ENCODE measurements around the gene CARD11.

Gene CARD11

GRCh38 chr7:2920041-2920440 is 123.6 kb downstream of the CARD11 start:
- H3K9ac ChIP-seq (ENCODE audit: low read depth, low read length), result no peak overlapping the region
- no peak overlapping the region for H3K4me2 ChIP-seq (ENCODE audit: low read length)
- H3K9me3 ChIP-seq (replicated peaks; ENCODE audit: low read length), result no peaks in the 10 kb centered on the region
- no peak overlapping the region for H3K4me3 ChIP-seq (ENCODE audit: low read length)
- H3K27me3 ChIP-seq (ENCODE audit: control insufficient read depth, insufficient read depth, low read length), result peaks cover 50% of the 10 kb centered on the region
- no peaks in the 10 kb centered on the region for H3K36me3 ChIP-seq (ENCODE audit: insufficient read depth, low read length)
- H3K4me1 ChIP-seq (ENCODE audit: control insufficient read depth, insufficient read depth, low read length), result no peaks in the 10 kb centered on the region

DNA sequence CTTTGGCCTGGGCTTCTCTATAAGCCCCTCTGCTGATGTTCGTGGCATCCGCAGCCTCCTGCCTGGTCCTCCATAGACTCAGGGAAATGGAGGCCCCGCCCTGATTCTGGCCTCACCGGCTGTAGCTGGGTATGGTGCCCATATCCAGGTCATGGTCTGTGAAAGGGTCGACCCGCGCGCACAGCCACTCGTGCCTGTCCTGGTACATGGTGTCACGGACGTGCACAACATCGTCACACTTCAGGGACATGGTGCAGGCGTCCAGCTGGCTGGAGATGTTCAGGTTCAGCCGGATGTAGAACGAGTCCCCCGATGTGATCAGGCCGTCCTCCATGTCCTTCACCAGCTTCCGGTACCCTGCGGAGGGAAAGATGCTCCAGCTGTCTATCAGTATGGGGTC is 124.4 kb downstream of the CARD11 start:
- H3K9ac ChIP-seq (ENCODE audit: low read depth, low read length), result no peak overlapping the region
- no peaks in the 10 kb centered on the region for H3K4me1 ChIP-seq (ENCODE audit: control insufficient read depth, insufficient read depth, low read length)
- H3K36me3 ChIP-seq (ENCODE audit: insufficient read depth, low read length), result no peaks in the 10 kb centered on the region
- no peak overlapping the region for H3K4me3 ChIP-seq (ENCODE audit: low read length)
- H3K27me3 ChIP-seq (ENCODE audit: control insufficient read depth, insufficient read depth, low read length), result peaks cover 45% of the 10 kb centered on the region
- no peak overlapping the region for H3K4me2 ChIP-seq (ENCODE audit: low read length)
- H3K9me3 ChIP-seq (replicated peaks; ENCODE audit: low read length), result no peaks in the 10 kb centered on the region

- Histone ChIP-seq H3K9ac (ENCODE audit: low read depth, low read length) (no peak overlapping the region), H3K9me3 (replicated peaks; ENCODE audit: low read length) (no peaks in the 10 kb centered on the region), H3K4me2 (ENCODE audit: low read length) (no peak overlapping the region), H3K4me3 (ENCODE audit: low read length) (no peak overlapping the region), H3K36me3 (ENCODE audit: insufficient read depth, low read length) (no peaks in the 10 kb centered on the region), H3K4me1 (ENCODE audit: control insufficient read depth, insufficient read depth, low read length) (no peaks in the 10 kb centered on the region), H3K27me3 (ENCODE audit: control insufficient read depth, insufficient read depth, low read length) (peaks cover 45% of the 10 kb centered on the region)
Observed at GRCh38 chr7:2918406-2918805, 125.3 kb downstream of the CARD11 start.

GRCh38 chr7:2915023-2915422 is 128.6 kb downstream of the CARD11 start:
- no peak overlapping the region for H3K4me3 ChIP-seq (ENCODE audit: low read length)
- peaks cover 34% of the 10 kb centered on the region for H3K27me3 ChIP-seq (ENCODE audit: control insufficient read depth, insufficient read depth, low read length)
- H3K4me2 ChIP-seq (ENCODE audit: low read length), result no peak overlapping the region
- no peaks in the 10 kb centered on the region for H3K36me3 ChIP-seq (ENCODE audit: insufficient read depth, low read length)
- no peaks in the 10 kb centered on the region for H3K4me1 ChIP-seq (ENCODE audit: control insufficient read depth, insufficient read depth, low read length)
- no peaks in the 10 kb centered on the region for H3K9me3 ChIP-seq (replicated peaks; ENCODE audit: low read length)
- H3K9ac ChIP-seq (ENCODE audit: low read depth, low read length), result no peak overlapping the region

- Histone ChIP-seq H3K27me3 (ENCODE audit: control insufficient read depth, insufficient read depth, low read length) (peaks cover 29% of the 10 kb centered on the region), H3K36me3 (ENCODE audit: insufficient read depth, low read length) (no peaks in the 10 kb centered on the region), H3K9me3 (replicated peaks; ENCODE audit: low read length) (no peaks in the 10 kb centered on the region), H3K9ac (ENCODE audit: low read depth, low read length) (no peak overlapping the region), H3K4me3 (ENCODE audit: low read length) (no peak overlapping the region), H3K4me1 (ENCODE audit: control insufficient read depth, insufficient read depth, low read length) (no peaks in the 10 kb centered on the region), H3K4me2 (ENCODE audit: low read length) (no peak overlapping the region)
Observed at GRCh38 chr7:2913760-2914387, 129.8 kb downstream of the CARD11 start.

DNA sequence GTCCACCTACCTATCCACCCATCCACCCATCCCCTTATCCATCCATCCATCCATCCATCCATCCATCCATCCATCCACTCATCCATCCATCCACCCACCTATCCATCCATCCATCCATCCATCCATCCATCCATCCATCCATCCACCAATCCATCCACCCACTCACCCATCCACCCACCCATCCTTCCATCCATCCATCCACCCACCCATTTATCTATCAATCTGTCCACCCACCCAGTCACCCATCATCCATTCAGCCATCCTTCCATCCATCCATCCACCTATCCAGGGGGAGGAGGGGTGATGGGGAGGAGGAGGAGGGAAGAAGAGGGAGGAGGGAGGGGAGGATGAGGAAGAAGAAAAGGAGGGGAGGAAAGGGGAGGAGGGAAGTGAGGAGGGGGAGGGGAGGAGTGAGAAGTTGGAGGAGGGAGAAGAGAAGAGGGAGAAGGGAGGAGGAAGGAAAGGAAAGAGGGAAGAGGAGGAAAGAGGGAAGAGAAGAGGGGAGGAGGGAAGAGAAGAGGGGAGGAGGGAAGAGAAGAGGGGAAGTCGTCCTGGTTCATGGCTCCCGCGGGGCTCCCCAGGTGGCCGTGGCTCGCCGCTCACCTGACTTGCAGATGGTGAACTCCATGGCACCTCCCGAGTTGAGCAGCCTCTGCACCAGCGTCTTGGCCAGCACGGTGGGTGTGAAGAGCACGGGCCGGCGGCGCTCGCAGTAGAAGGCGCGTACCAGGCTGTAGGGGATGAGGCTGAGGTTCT is 130.8 kb downstream of the CARD11 start:
- no peaks in the 10 kb centered on the region for H3K9me3 ChIP-seq (replicated peaks; ENCODE audit: low read length)
- peaks cover 22% of the 10 kb centered on the region for H3K27me3 ChIP-seq (ENCODE audit: control insufficient read depth, insufficient read depth, low read length)
- no peak overlapping the region for H3K4me3 ChIP-seq (ENCODE audit: low read length)
- no peak overlapping the region for H3K9ac ChIP-seq (ENCODE audit: low read depth, low read length)
- H3K36me3 ChIP-seq (ENCODE audit: insufficient read depth, low read length), result no peaks in the 10 kb centered on the region
- no peaks in the 10 kb centered on the region for H3K4me1 ChIP-seq (ENCODE audit: control insufficient read depth, insufficient read depth, low read length)
- no peak overlapping the region for H3K4me2 ChIP-seq (ENCODE audit: low read length)

- H3K9me3 ChIP-seq (replicated peaks; ENCODE audit: low read length), result no peaks in the 10 kb centered on the region
- no peak overlapping the region for H3K4me2 ChIP-seq (ENCODE audit: low read length)
- no peaks in the 10 kb centered on the region for H3K4me1 ChIP-seq (ENCODE audit: control insufficient read depth, insufficient read depth, low read length)
- peaks cover 15% of the 10 kb centered on the region for H3K27me3 ChIP-seq (ENCODE audit: control insufficient read depth, insufficient read depth, low read length)
- no peak overlapping the region for H3K4me3 ChIP-seq (ENCODE audit: low read length)
- H3K36me3 ChIP-seq (ENCODE audit: insufficient read depth, low read length), result no peaks in the 10 kb centered on the region
- H3K9ac ChIP-seq (ENCODE audit: low read depth, low read length), result no peak overlapping the region
Observed at GRCh38 chr7:2911466-2911865, 132.2 kb downstream of the CARD11 start.

DNA sequence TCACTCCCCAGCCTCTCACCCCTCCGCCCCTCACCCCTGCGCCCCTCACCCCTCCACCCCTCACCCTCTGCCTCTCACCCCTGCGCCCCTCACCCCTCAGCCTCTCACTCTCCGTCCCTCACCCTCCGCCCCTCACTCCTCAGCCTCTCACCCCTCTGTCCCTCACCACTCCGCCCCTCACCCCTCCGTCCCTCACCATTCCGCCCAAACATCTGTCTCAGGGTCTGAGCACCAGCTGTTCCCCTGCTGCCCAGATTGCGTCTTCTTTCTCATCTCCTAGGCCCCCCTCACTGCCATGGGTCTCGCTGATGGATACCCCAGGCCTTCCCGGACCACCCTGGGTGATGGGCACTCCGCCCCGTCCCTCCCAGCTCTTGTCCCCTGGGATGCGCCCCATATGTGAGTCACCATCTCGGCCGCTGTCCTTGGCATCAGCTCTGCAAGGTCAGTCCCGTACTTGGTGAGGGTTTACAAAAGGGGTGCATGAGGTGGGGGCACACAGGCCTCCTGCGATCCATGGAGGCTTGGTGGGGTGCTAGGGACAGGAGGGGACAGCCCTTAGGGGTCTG is 134.1 kb downstream of the CARD11 start:
- Histone ChIP-seq H3K27me3 (ENCODE audit: control insufficient read depth, insufficient read depth, low read length) (peaks cover 16% of the 10 kb centered on the region), H3K4me3 (ENCODE audit: low read length) (no peak overlapping the region), H3K9me3 (replicated peaks; ENCODE audit: low read length) (no peaks in the 10 kb centered on the region), H3K4me1 (ENCODE audit: control insufficient read depth, insufficient read depth, low read length) (no peaks in the 10 kb centered on the region), H3K9ac (ENCODE audit: low read depth, low read length) (no peak overlapping the region), H3K36me3 (ENCODE audit: insufficient read depth, low read length) (no peaks in the 10 kb centered on the region), H3K4me2 (ENCODE audit: low read length) (no peak overlapping the region)

GRCh38 chr7:2909043-2909442 is 134.6 kb downstream of the CARD11 start:
- Histone ChIP-seq H3K9me3 (replicated peaks; ENCODE audit: low read length) (no peaks in the 10 kb centered on the region), H3K36me3 (ENCODE audit: insufficient read depth, low read length) (no peaks in the 10 kb centered on the region), H3K4me2 (ENCODE audit: low read length) (no peak overlapping the region), H3K4me1 (ENCODE audit: control insufficient read depth, insufficient read depth, low read length) (no peaks in the 10 kb centered on the region), H3K27me3 (ENCODE audit: control insufficient read depth, insufficient read depth, low read length) (peaks cover 19% of the 10 kb centered on the region), H3K4me3 (ENCODE audit: low read length) (no peak overlapping the region), H3K9ac (ENCODE audit: low read depth, low read length) (no peak overlapping the region)

DNA sequence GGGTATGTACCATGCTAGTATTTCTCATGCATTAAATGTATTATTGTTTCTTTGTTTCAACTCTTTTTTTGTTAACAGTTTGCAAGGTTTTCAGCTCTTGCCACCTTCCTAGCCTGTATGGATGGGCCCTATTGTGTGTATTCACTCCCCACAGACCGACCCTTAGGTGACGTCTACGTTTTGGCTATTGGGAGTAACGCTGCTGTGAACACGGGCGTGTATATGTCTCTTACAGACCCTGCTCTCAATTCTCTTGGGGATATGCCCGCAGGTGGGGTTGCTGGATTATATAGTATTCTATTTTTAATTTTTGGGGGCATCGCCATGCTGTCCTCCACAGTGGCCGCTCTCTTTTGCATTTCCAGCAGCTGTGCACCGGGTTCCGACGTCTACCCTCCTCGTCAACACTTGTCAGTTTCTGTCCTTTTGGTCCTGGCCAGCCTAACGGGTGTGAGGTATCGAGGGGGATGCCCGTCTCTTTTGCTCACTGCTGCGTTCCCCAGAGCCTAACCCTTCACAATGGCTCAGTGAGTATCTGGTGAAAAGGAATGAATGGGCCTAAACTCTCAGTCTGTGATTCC is 135.5 kb downstream of the CARD11 start:
- H3K4me2 ChIP-seq (ENCODE audit: low read length), result no peak overlapping the region
- no peak overlapping the region for H3K9ac ChIP-seq (ENCODE audit: low read depth, low read length)
- no peak overlapping the region for H3K4me3 ChIP-seq (ENCODE audit: low read length)
- H3K9me3 ChIP-seq (replicated peaks; ENCODE audit: low read length), result no peaks in the 10 kb centered on the region
- peaks cover 24% of the 10 kb centered on the region for H3K27me3 ChIP-seq (ENCODE audit: control insufficient read depth, insufficient read depth, low read length)
- no peaks in the 10 kb centered on the region for H3K36me3 ChIP-seq (ENCODE audit: insufficient read depth, low read length)
- no peaks in the 10 kb centered on the region for H3K4me1 ChIP-seq (ENCODE audit: control insufficient read depth, insufficient read depth, low read length)

DNA sequence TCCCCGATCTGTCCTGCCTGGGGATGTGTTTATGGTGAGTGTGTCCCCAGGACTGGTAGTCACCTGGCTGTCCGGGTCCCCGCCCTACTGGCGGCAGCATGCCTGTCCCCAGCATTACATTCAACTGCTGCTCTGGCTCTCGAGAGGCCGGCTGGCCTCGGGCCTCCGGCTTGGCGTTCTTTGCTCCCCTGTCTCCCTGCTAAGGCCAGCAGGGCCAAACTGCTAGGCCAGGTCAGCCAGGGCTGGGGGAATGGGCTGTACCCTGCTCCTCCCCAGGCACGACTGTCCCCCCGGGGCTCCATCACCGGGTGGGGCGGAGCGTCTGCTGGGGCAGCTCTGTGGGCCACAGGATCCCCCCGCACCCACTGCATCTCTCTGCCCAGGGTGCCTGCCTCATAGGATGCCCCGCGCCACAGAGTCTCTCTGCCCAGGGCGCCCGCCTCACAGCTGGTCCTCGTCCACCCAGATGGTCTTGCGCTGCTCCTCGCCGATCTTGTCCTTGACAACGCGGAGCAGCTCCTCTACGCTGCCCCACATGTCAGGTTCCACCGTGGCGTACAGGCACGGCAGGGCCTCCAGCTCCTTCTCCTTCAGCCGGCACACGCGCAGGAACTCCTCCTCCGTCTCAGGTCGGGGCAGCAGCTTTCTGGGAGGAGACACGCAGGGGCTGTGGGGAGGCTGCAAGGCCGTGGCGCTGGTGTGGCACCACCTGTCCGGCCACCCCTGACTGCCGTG is 137.3 kb downstream of the CARD11 start:
- Histone ChIP-seq H3K27me3 (ENCODE audit: control insufficient read depth, insufficient read depth, low read length) (peaks cover 16% of the 10 kb centered on the region), H3K9me3 (replicated peaks; ENCODE audit: low read length) (no peaks in the 10 kb centered on the region), H3K4me2 (ENCODE audit: low read length) (no peak overlapping the region), H3K36me3 (ENCODE audit: insufficient read depth, low read length) (no peaks in the 10 kb centered on the region), H3K4me3 (ENCODE audit: low read length) (no peak overlapping the region), H3K9ac (ENCODE audit: low read depth, low read length) (no peak overlapping the region), H3K4me1 (ENCODE audit: control insufficient read depth, insufficient read depth, low read length) (no peaks in the 10 kb centered on the region)

Data from skeletal muscle satellite cell (primary cell).